SK-N-SH (cell line): ENCODE data around the gene GNS. TPM values are rescaled to one million over a fixed set of nuclear protein-coding genes. Genes with fewer than 3 reads are reported as not detected.

ENCODE experiments used
- CTCF ChIA-PET: fragments of 300-600, 350-600 bp; formaldehyde crosslinking; extraction: SDS; loops from one replicate; lab custom pipeline; 2021; lab: Yijun Ruan, JAX
- POLR2A ChIA-PET: fragments of 350-600 bp; sonication (Branson Sonifier 250); formaldehyde crosslinking; extraction: SDS; loops from one replicate; lab custom pipeline; 2020; ENCODE audit warnings: antibody characterized with exemption, inconsistent platforms; lab: Yijun Ruan, JAX
- DNase-seq: peaks from one replicate; pipeline ENCODE4 v3.0.0; 2012
- H2AFZ ChIP-seq: fragments of 200-600 bp; sonication (generic); 2 replicates; pipeline ENCODE4 v1.8.1; 2016; ENCODE audit warnings: antibody characterized with exemption, mild to moderate bottlenecking, low read depth
- H3F3A ChIP-seq: fragments of 200-600 bp; sonication (generic); replicated peaks from 2 replicates; pipeline ENCODE3; 2016; ENCODE audit warnings: antibody characterized with exemption, mild to moderate bottlenecking; ENCODE audit not compliant: insufficient read depth
- H3K27ac ChIP-seq, 2 experiments: fragments of 200-500 bp in 1 of 2; fragments of 200-600 bp in 1 of 2; sonication (Bioruptor generic) in 1 of 2; sonication (generic), shearing (Covaris generic) in 1 of 2; 2 replicates each; pipeline versions ENCODE4 v1.5.1 to v1.6.1; 2014 to 2016; ENCODE audit warnings: low read depth in 2 of 2, inconsistent platforms in 1 of 2, low read length in 1 of 2, mild to moderate bottlenecking in 1 of 2, mixed read lengths in 1 of 2
- H3K27me3 ChIP-seq: fragments of 200-600 bp; sonication (generic), shearing (Covaris generic); 2 replicates; pipeline ENCODE4 v1.6.1; 2016; ENCODE audit warnings: mixed run types; ENCODE audit not compliant: insufficient read depth
- H3K36me3 ChIP-seq, 2 experiments: fragments of 200-500 bp in 1 of 2; fragments of 200-600 bp in 1 of 2; sonication (Bioruptor generic) in 1 of 2; sonication (generic) in 1 of 2; replicated peaks in 1 of 2; 2 replicates each; pipeline versions ENCODE3 to v1.5.1; 2014 to 2016; ENCODE audit warnings: low read length in 1 of 2, mild to moderate bottlenecking in 1 of 2; ENCODE audit not compliant: insufficient read depth in 2 of 2, control insufficient read depth in 1 of 2
- H3K4me1 ChIP-seq, 2 experiments: fragments of 200-500 bp in 1 of 2; fragments of 200-600 bp in 1 of 2; sonication (Bioruptor generic) in 1 of 2; sonication (generic), shearing (Covaris generic) in 1 of 2; 2 replicates each; pipeline versions ENCODE4 v1.5.1 to v1.6.1; 2014 to 2016; ENCODE audit warnings: low read depth in 1 of 2, low read length in 1 of 2, mixed run types in 1 of 2; ENCODE audit not compliant: insufficient read depth in 2 of 2, control insufficient read depth in 1 of 2
- H3K4me2 ChIP-seq: fragments of 200-600 bp; sonication (generic), shearing (Covaris generic); 2 replicates; pipeline ENCODE4 v1.6.1; 2017; ENCODE audit warnings: mixed run types
- H3K4me3 ChIP-seq, 2 experiments: fragments of 200-500 bp in 1 of 2; fragments of 200-600 bp in 1 of 2; sonication (Bioruptor generic) in 1 of 2; sonication (generic), shearing (Covaris generic) in 1 of 2; 2 replicates each; pipeline versions ENCODE4 v1.5.1 to v1.8.1; 2014 to 2016; ENCODE audit warnings: low read depth in 2 of 2, inconsistent platforms in 1 of 2, low read length in 1 of 2, mild to moderate bottlenecking in 1 of 2, mixed read lengths in 1 of 2, moderate library complexity in 1 of 2
- H3K79me2 ChIP-seq: fragments of 200-600 bp; sonication (generic); 2 replicates; pipeline ENCODE4 v1.8.1; 2017; ENCODE audit warnings: mild to moderate bottlenecking; ENCODE audit not compliant: insufficient read depth
- H3K9ac ChIP-seq: fragments of 200-600 bp; sonication (generic); 2 replicates; pipeline ENCODE4 v1.6.1; 2017; ENCODE audit warnings: mixed run types
- H3K9me2 ChIP-seq: fragments of 200-600 bp; sonication (generic); 2 replicates; pipeline ENCODE4 v1.6.1; 2017; ENCODE audit warnings: mixed run types
- H3K9me3 ChIP-seq: fragments of 200-600 bp; sonication (generic); 2 replicates; pipeline ENCODE4 v1.6.1; 2017; ENCODE audit warnings: mixed run types, mild to moderate bottlenecking, moderate library complexity
- H4K20me1 ChIP-seq: fragments of 200-600 bp; sonication (generic); 2 replicates; pipeline ENCODE4 v1.6.1; 2017; ENCODE audit warnings: mild to moderate bottlenecking, mixed run types; ENCODE audit not compliant: insufficient read depth
- CHD2 ChIP-seq: fragments of 150-350 bp; IDR thresholded peaks from 2 replicates; pipeline ENCODE4 v1.6.1; 2018; ENCODE audit warnings: low read length; ENCODE audit not compliant: partially characterized antibody
- ELF1 ChIP-seq: IDR thresholded peaks from 2 replicates; pipeline ENCODE4 v1.4.0; 2012
- EP300 ChIP-seq, 2 experiments: IDR thresholded peaks; 2 replicates each; pipeline versions ENCODE4 v1.4.0 to v1.6.1; 2012; ENCODE audit warnings: borderline replicate concordance in 1 of 2, low read depth in 1 of 2, low read length in 1 of 2
- GABPA ChIP-seq: IDR thresholded peaks from 2 replicates; pipeline ENCODE4 v1.4.0; 2012; ENCODE audit warnings: low read depth, mild to moderate bottlenecking
- GATA2 ChIP-seq: sonication (generic); formaldehyde crosslinking; IDR thresholded peaks from 2 replicates; pipeline ENCODE4 v1.5.0; 2020; ENCODE audit warnings: mild to moderate bottlenecking, missing genetic modification reagents
- JUND ChIP-seq: IDR thresholded peaks from 2 replicates; pipeline ENCODE4 v1.4.0; 2012
- MAX ChIP-seq: IDR thresholded peaks from 2 replicates; pipeline ENCODE4 v1.4.0; 2012; ENCODE audit warnings: low read depth
- NFIC ChIP-seq: IDR thresholded peaks from 2 replicates; pipeline ENCODE4 v1.4.0; 2012; ENCODE audit warnings: borderline replicate concordance
- POLR2AphosphoS5 ChIP-seq: IDR thresholded peaks from 2 replicates; pipeline ENCODE4 v1.6.1; 2012; ENCODE audit warnings: low read depth, low read length
- RAD21 ChIP-seq: IDR thresholded peaks from 2 replicates; pipeline ENCODE4 v1.6.1; 2012; ENCODE audit warnings: mild to moderate bottlenecking, low read length
- RCOR1 ChIP-seq: fragments of 150-350 bp; IDR thresholded peaks from 2 replicates; pipeline ENCODE4 v1.6.1; 2017; ENCODE audit warnings: antibody characterized with exemption, low read length
- RXRA ChIP-seq: IDR thresholded peaks from 2 replicates; pipeline ENCODE4 v1.4.0; 2012; ENCODE audit warnings: low read depth, mild to moderate bottlenecking, borderline replicate concordance
- SMC3 ChIP-seq: IDR thresholded peaks from 2 replicates; pipeline ENCODE4 v1.6.1; 2012; ENCODE audit warnings: low read depth, low read length, improper control_type of control experiment
- TCF12 ChIP-seq: IDR thresholded peaks from 2 replicates; pipeline ENCODE4 v1.4.0; 2012
- TEAD4 ChIP-seq: IDR thresholded peaks from 2 replicates; pipeline ENCODE4 v1.4.0; 2012; ENCODE audit warnings: mild to moderate bottlenecking, borderline replicate concordance; ENCODE audit not compliant: insufficient read depth
- YY1 ChIP-seq: IDR thresholded peaks from 2 replicates; pipeline ENCODE4 v1.4.0; 2012; ENCODE audit warnings: low read depth, mild to moderate bottlenecking
- WGBS: methylation state at CpG from one replicate; pipeline ENCODE4 v1.1.6; 2017; ENCODE audit warnings: low lambda C conversion rate; 5-methylcytosine and 5-hydroxymethylcytosine counted together
- polyA plus RNA-seq, 3 experiments: library from polyadenylated mRNA; depleted of rRNA; stranded (reverse); fragments of >200 nt; gene quantifications; 2 replicates each; pipeline ENCODE4 v1.2.3, GENCODE V29; 2012
- TF ChIP-seq, protein P1 (sequence below): IDR thresholded peaks from 2 replicates; pipeline ENCODE4 v1.4.0; 2012; ENCODE audit warnings: low read depth, borderline replicate concordance
- TF ChIP-seq, protein P2 (sequence below): IDR thresholded peaks from 2 replicates; pipeline ENCODE4; 2012

GNS gene
- polyA plus RNA-seq, 1 of the 3 experiments (the other 2 are of a cell fraction), result 74.8 TPM

GRCh38 chr12:64674367-64674922 lies 84.8 kb downstream of the GNS start:
- Histone ChIP-seq H3K27ac (peak overlapping the region; percentile 41 to 84; a peak in 3 of 4 replicates), H4K20me1 (no peaks in the 10 kb centered on the region), H3K9me3 (no peaks in the 10 kb centered on the region), H3K4me3 (no peak overlapping the region), H3K27me3 (no peaks in the 10 kb centered on the region), H2AFZ (no peak overlapping the region), H3K9ac (no peak overlapping the region), H3K79me2 (peaks cover 81% of the 10 kb centered on the region), H3K36me3 (no peaks in the 10 kb centered on the region), H3F3A (peaks cover 18% of the 10 kb centered on the region), H3K4me2 (no peak overlapping the region), H3K4me1 (peaks cover 59 to 65% of the 10 kb centered on the region in 2 experiments), H3K9me2 (no peaks in the 10 kb centered on the region)
- ChIA-PET CTCF (interaction anchor here (0.8 to 1.1 kb wide), 2 partner anchors 9 to 125 kb away, joined by 3 read pairs; no protein-coding TSS in a partner anchor), POLR2A (no interaction called here)
- TF ChIP-seq GABPA (no peak), GATA2 (CRISPR knock-in tag) (no peak), YY1 (no peak), RXRA (no peak)
- DNase-seq, result no peak
- WGBS, result 97% methylated on average over 10 of the region's 10 CpGs

GRCh38 chr12:64673490-64674169 lies 85.6 kb downstream of the GNS start:
- CTCF ChIA-PET, result interaction anchor here (0.8 kb wide), 1 partner anchor 124 kb away, joined by 3 read pairs; no protein-coding TSS in a partner anchor
- H3K9ac ChIP-seq, result no peak overlapping the region
- no peak overlapping the region for H3K4me3 ChIP-seq
- no peaks in the 10 kb centered on the region for H3K27me3 ChIP-seq
- no peak for TF ChIP-seq TEAD4
- no peak for TF ChIP-seq RXRA
- peak in 1 of 2 experiments; percentile 48; a peak in 1 of 4 replicates for TF ChIP-seq EP300 (IDR thresholded peaks at IDR 0.05; ENCODE audit: borderline replicate concordance in 1 of 2, low read depth in 1 of 2, low read length in 1 of 2)
- TF ChIP-seq, protein P1, sequence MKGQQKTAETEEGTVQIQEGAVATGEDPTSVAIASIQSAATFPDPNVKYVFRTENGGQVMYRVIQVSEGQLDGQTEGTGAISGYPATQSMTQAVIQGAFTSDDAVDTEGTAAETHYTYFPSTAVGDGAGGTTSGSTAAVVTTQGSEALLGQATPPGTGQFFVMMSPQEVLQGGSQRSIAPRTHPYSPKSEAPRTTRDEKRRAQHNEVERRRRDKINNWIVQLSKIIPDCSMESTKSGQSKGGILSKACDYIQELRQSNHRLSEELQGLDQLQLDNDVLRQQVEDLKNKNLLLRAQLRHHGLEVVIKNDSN, result no peak
- TF ChIP-seq RCOR1, result 0 out of 2 replicates have a peak, but pooled peaks have one; percentile 34
- no peak overlapping the region for H2AFZ ChIP-seq
- no peaks in the 10 kb centered on the region for H4K20me1 ChIP-seq
- peak; percentile 37 for DNase-seq
- peaks cover 76% of the 10 kb centered on the region for H3K79me2 ChIP-seq
- H3K4me1 ChIP-seq, result peaks cover 59 to 61% of the 10 kb centered on the region in 2 experiments
- no peaks in the 10 kb centered on the region for H3K9me2 ChIP-seq
- POLR2A ChIA-PET, result no interaction called here
- 47% methylated on average over 9 of the region's 9 CpGs for WGBS
- H3K4me2 ChIP-seq, result peak overlapping the region; percentile 37
- H3K36me3 ChIP-seq, result no peaks in the 10 kb centered on the region
- H3K9me3 ChIP-seq, result no peaks in the 10 kb centered on the region
- H3K27ac ChIP-seq, result peak overlapping the region; percentile 41 to 84
- peaks cover 10% of the 10 kb centered on the region for H3F3A ChIP-seq

GRCh38 chr12:64672925-64673409 lies 86.2 kb downstream of the GNS start:
- Histone ChIP-seq H3K27ac (peak overlapping the region; percentile 41 to 84; a peak in 3 of 4 replicates), H3K9me2 (no peaks in the 10 kb centered on the region), H3K9ac (no peak overlapping the region), H2AFZ (no peak overlapping the region), H3K36me3 (no peaks in the 10 kb centered on the region), H3K27me3 (no peaks in the 10 kb centered on the region), H3K4me2 (peak overlapping the region; percentile 37), H3K4me3 (no peak overlapping the region), H3F3A (peaks cover 3% of the 10 kb centered on the region), H3K9me3 (no peaks in the 10 kb centered on the region), H3K4me1 (peaks cover 57 to 61% of the 10 kb centered on the region in 2 experiments), H4K20me1 (no peaks in the 10 kb centered on the region), H3K79me2 (peaks cover 72% of the 10 kb centered on the region)
- 15% methylated on average over 8 of the region's 8 CpGs for WGBS
- POLR2A ChIA-PET, result no interaction called here
- 0 out of 2 replicates have a peak, but pooled peaks have one; percentile 31 for TF ChIP-seq RCOR1
- TF ChIP-seq POLR2AphosphoS5, result no peak
- TF ChIP-seq MAX, result 0 out of 2 replicates have a peak, but pooled peaks have one; percentile 43
- peak; percentile 54 for TF ChIP-seq CHD2
- peak; percentile 77 for TF ChIP-seq TCF12
- TF ChIP-seq TEAD4, result 0 out of 2 replicates have a peak, but pooled peaks have one; percentile 9
- 0 out of 2 replicates have a peak, but pooled peaks have one; percentile 17 for TF ChIP-seq ELF1
- TF ChIP-seq GABPA, result peak; percentile 39
- peak in 1 of 2 experiments; percentile 50; a peak in 1 of 4 replicates for TF ChIP-seq EP300 (IDR thresholded peaks at IDR 0.05; ENCODE audit: borderline replicate concordance in 1 of 2, low read depth in 1 of 2, low read length in 1 of 2)
- TF ChIP-seq SMC3, result no peak
- TF ChIP-seq, protein P2, sequence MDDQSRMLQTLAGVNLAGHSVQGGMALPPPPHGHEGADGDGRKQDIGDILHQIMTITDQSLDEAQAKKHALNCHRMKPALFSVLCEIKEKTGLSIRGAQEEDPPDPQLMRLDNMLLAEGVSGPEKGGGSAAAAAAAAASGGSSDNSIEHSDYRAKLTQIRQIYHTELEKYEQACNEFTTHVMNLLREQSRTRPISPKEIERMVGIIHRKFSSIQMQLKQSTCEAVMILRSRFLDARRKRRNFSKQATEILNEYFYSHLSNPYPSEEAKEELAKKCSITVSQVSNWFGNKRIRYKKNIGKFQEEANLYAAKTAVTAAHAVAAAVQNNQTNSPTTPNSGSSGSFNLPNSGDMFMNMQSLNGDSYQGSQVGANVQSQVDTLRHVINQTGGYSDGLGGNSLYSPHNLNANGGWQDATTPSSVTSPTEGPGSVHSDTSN, result peak; percentile 56
- 0 out of 2 replicates have a peak, but pooled peaks have one; percentile 9 for TF ChIP-seq JUND
- no peak for TF ChIP-seq RAD21
- peak; percentile 90 for TF ChIP-seq NFIC
- CTCF ChIA-PET, result interaction anchor here (1.0 to 1.7 kb wide), 2 partner anchors 65 to 123 kb away, joined by 3 to 6 read pairs; no protein-coding TSS in a partner anchor
- peak; percentile 69 for DNase-seq
